Epithelial cell of proximal tubule (primary cell): ENCODE measurements around the gene PDE3A. TPM values are rescaled to one million over a fixed set of nuclear protein-coding genes. Genes with fewer than 3 reads are reported as not detected.

Source experiments
- DNase-seq: peaks from one replicate; pipeline ENCODE4 v3.0.0-alpha.2; 2011; ENCODE audit warnings: low read depth
- H3K4me3 ChIP-seq: 2 replicates; pipeline ENCODE4 v1.5.1; 2011; ENCODE audit warnings: low read depth, mild to moderate bottlenecking, low read length
- total RNA-seq: library from RNA; depleted of rRNA; stranded (reverse); fragments of >200 nt; gene quantifications from 2 replicates; pipeline ENCODE4 v1.2.3, GENCODE V29; 2015
- TF ChIP-seq, protein P1 (sequence below): conservative IDR thresholded peaks from 2 replicates; pipeline ENCODE4 v1.5.1; 2012; ENCODE audit warnings: low read depth, mild to moderate bottlenecking, low read length

Gene PDE3A
- total RNA-seq, 1 donor from 2014 or later, result 1.6 TPM

- H3K4me3 ChIP-seq, result no peak overlapping the region
- peak; percentile 68 for DNase-seq
- TF ChIP-seq, protein P1, sequence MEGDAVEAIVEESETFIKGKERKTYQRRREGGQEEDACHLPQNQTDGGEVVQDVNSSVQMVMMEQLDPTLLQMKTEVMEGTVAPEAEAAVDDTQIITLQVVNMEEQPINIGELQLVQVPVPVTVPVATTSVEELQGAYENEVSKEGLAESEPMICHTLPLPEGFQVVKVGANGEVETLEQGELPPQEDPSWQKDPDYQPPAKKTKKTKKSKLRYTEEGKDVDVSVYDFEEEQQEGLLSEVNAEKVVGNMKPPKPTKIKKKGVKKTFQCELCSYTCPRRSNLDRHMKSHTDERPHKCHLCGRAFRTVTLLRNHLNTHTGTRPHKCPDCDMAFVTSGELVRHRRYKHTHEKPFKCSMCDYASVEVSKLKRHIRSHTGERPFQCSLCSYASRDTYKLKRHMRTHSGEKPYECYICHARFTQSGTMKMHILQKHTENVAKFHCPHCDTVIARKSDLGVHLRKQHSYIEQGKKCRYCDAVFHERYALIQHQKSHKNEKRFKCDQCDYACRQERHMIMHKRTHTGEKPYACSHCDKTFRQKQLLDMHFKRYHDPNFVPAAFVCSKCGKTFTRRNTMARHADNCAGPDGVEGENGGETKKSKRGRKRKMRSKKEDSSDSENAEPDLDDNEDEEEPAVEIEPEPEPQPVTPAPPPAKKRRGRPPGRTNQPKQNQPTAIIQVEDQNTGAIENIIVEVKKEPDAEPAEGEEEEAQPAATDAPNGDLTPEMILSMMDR, result no peak
Observed at GRCh38 chr12:20434996-20435395, 66.7 kb downstream of the PDE3A start.

DNA sequence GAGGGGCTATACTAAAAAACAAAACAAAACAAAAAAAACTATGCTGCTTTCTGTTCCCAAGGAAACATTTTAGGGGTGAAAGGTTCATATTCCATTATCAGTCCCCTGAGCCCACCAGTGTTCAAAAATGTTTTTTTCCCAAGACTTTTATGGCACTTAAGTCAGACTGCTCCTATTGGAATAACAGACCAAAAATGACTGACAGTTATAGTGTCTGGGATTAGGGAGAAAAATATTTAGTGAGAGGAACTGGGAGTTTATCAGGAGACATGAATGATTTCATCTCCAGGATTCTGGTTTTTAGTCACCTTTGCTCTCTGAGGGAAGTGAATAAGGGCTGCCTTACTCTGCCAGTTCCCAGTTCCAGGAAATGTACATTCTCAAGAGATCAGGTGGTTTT, 68.0 kb downstream of the PDE3A start:
- H3K4me3 ChIP-seq, result no peak overlapping the region
- TF ChIP-seq, protein P1, result no peak
- no peak for DNase-seq

- no peak for DNase-seq
- H3K4me3 ChIP-seq, result no peak overlapping the region
- TF ChIP-seq, protein P1, result no peak
Observed at GRCh38 chr12:20438299-20438779, 70.0 kb downstream of the PDE3A start.

DNA sequence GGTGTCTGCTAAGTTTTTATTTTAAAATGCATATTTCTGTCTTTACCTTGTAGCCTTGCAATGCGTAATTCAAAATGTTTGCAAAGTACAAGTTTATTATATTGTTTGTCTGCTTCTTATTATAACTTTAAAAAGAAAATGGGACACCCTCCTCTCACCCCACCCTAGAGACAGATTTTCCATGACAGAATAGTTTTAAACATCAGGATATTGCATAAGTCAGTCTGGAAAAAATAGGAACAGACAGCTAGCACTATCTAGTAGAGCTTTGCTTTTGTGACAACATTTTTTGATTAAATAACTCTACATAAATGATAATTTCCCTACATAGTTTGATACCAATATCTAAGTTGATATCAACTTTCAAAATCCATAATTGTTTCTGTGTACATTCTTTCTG, 71.3 kb downstream of the PDE3A start:
- TF ChIP-seq, protein P1, result no peak

DNA sequence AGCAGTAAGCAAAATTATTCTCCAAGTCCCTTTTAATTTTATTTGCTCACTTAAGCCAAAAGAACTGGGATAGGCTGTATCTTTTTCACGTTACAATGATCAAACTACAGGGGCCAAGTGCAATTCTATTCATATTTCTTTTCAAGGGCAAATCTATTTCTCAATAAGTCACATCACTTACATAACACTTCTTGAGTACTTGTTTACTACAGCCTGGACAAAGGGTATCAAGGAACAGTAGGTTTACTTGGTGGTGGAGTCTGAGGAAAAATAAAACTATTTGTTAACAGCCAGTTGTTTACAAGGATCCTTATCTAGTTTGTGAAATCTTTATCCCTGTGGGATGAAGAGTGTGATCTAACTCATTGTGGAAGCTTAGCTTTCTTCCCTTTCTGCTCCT, 72.1 kb downstream of the PDE3A start:
- TF ChIP-seq, protein P1, result no peak
- DNase-seq, result no peak
- no peak overlapping the region for H3K4me3 ChIP-seq

More for the DNA sequence above, 71.3 kb downstream of the PDE3A start:
- DNase-seq, result no peak
- H3K4me3 ChIP-seq, result no peak overlapping the region

DNA sequence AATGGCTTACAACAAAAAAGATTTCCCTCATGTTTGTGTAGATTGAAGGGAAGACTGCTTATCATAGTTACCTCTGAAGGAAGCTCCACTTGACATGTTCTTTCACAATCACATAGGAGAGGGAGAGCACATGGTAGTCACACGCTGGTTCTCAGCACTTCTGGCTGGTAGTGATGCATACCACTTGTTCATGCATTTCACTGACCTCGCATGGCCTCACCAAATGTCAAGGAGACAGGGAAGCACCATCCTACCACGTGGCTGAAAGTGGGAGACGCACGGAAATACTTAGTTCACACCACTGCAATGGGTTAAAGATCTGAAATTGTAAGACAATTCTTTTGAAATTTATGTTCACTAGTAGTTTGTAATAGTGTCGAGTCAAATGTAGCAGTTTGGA, 74.0 kb downstream of the PDE3A start:
- H3K4me3 ChIP-seq, result no peak overlapping the region
- DNase-seq, result no peak
- TF ChIP-seq, protein P1, result no peak

DNA sequence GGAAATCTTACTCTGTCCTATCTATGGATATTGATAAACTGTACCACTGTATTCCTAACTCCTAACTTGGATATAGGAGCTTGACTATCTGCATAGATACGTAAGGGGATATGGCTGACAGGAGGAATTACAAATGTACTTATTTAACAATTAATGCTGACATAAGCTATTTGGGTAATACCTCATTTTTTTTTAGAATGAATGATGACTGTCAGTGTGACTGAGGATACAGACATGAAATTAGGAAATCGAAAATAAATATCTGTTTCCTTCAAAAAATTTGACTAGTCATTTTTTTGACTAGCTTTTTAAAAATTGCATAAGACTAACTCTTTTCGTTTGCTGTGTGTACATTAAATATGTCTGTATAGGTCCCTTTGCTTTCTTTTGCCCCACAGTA, 74.9 kb downstream of the PDE3A start:
- DNase-seq, result no peak
- no peak overlapping the region for H3K4me3 ChIP-seq
- TF ChIP-seq, protein P1, result no peak
